GM10266 (cell line): ENCODE measurements around the gene UBXN2A.
"Not testable (repeated sequence)": the region's sequence is repeated elsewhere in the genome, so short reads cannot be mapped to it uniquely, and the experiment has no call there.

Experiments used
- DNase-seq: peaks from one replicate; pipeline ENCODE4 v3.0.0; 2012; ENCODE audit errors: extremely low spot score
- TF ChIP-seq, protein P1 (sequence below): IDR thresholded peaks from 2 replicates; pipeline ENCODE4 v1.5.1; 2012; ENCODE audit warnings: mild to moderate bottlenecking, low read depth; ENCODE audit not compliant: control insufficient read depth, insufficient read depth; ENCODE audit errors: missing control alignments

Gene UBXN2A

DNA sequence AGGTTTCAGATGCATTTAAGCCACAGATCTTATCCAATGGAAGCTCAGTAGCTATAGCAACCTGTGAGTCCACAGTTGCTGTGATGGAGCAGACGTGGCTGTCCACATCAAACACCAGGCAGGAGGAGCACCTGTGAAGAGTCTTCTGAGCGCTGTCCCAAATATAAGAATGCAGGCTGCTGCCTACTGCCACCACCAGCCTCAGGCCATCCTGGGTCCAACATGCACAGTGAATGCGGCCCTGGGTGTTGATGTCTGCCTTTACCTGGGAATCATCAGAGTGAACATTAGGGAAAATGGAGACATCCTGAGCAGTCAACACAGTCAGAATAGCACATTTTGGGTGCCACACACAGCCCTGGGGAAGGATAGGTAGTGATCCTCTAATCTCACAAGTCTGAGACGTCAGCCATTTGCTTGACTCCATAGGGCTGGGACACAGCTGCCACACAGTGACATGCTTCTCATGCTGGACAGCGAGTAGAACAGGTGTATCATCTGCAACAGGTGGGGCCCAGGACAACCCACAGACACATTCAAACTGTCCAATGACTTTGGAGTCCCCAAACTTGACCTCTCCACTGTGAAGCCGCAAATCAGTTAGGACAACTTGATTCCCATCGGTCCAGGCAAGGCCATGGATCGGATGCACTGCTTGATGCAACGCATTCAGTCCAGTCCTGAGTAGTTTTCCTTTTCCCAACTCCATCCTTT, 98.7 kb downstream of the UBXN2A start:
- TF ChIP-seq, protein P1, sequence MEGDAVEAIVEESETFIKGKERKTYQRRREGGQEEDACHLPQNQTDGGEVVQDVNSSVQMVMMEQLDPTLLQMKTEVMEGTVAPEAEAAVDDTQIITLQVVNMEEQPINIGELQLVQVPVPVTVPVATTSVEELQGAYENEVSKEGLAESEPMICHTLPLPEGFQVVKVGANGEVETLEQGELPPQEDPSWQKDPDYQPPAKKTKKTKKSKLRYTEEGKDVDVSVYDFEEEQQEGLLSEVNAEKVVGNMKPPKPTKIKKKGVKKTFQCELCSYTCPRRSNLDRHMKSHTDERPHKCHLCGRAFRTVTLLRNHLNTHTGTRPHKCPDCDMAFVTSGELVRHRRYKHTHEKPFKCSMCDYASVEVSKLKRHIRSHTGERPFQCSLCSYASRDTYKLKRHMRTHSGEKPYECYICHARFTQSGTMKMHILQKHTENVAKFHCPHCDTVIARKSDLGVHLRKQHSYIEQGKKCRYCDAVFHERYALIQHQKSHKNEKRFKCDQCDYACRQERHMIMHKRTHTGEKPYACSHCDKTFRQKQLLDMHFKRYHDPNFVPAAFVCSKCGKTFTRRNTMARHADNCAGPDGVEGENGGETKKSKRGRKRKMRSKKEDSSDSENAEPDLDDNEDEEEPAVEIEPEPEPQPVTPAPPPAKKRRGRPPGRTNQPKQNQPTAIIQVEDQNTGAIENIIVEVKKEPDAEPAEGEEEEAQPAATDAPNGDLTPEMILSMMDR: no peak
- no peak for DNase-seq

DNA sequence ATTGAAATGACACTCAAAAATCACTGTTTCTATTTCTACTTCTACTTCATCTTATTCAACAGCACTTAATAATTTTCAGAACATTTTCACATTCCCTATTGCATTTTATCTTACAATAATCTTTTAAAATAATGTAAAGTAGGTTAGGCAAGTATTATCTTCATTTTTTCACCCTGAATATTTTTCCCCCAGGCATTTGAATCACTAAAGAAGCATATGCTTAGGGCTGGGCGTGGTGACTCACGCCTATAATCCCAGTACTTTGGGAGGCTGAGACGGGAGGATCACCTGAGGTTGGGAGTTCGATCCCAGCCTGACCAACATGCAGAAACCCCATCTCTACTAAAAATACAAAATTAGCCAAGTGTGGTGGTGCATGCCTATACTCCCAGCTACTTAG, 100.2 kb downstream of the UBXN2A start:
- TF ChIP-seq, protein P1: no peak
- DNase-seq: no peak

DNA sequence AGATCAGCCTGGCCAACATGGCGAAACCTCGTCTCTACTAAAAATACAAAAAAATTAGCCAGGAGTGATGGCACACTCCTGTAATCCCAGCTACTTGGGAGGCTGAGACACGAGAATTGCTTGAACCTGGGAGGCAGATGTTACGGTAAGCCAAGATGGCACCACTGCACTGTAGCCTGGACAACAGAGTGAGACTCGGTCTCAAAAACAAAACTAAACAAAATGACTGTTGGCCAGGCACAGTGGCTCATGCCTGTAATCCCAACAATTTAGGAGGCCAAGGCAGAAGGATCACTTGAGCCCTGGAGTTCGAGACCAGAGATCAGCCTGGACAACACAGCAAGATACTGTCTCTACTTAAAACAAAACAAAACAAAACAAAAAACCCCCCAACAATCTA, 102.9 kb downstream of the UBXN2A start:
- DNase-seq: not testable (repeated sequence)

GRCh38 chr2:24045511-24046508, 105.5 kb downstream of the UBXN2A start:
- no peak for DNase-seq
- TF ChIP-seq, protein P1: no peak

DNA sequence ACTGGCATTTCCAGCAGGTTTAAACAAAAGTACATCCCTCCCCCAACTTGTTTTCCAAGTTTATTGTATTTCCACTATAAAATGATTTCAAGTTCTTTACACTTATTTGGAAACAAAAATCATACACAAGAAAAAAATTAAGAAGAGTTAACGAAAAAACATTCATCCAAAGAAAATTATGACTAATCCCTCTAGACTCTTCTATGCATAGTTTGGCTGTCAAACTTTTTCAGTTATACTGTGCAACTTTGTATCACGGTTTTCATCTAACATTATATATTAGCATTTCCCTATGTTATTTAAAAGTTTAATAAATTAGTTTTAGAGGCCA, 106.3 kb downstream of the UBXN2A start:
- TF ChIP-seq, protein P1: no peak
- no peak for DNase-seq

- DNase-seq: peak; percentile 94
- TF ChIP-seq, protein P1: no peak
Observed at GRCh38 chr2:24046930-24047702, 106.9 kb downstream of the UBXN2A start, which contains the start of gene WDCP. Gene WDCP (minus strand): TSS chr2:24047391. CDS start chr2:24039494, 7,897 bp downstream.

- no peak for DNase-seq
- TF ChIP-seq, protein P1: no peak
Observed at GRCh38 chr2:24047703-24048033, 107.4 kb downstream of the UBXN2A start.
